GM23248 (cell line): ENCODE results near the gene TNFRSF1B. TPM values are rescaled to one million over a fixed set of nuclear protein-coding genes. Genes with fewer than 3 reads are reported as not detected.
"Not testable (repeated sequence)": the region's sequence is repeated elsewhere in the genome, so short reads cannot be mapped to it uniquely, and the experiment has no call there.

Experiments used
- DNase-seq: peaks from one replicate; pipeline ENCODE4 v3.0.0-alpha.2; 2015
- H2AFZ ChIP-seq: fragments of 200-600 bp; sonication (generic); 2 replicates; pipeline ENCODE4 v1.6.1; 2016; ENCODE audit warnings: antibody characterized with exemption
- H3F3A ChIP-seq: fragments of 200-600 bp; sonication (generic); 2 replicates; pipeline ENCODE4 v1.6.1; 2016; ENCODE audit warnings: mild to moderate bottlenecking, antibody characterized with exemption, mixed run types; ENCODE audit not compliant: insufficient read depth
- H3K27ac ChIP-seq: fragments of 200-600 bp; sonication (generic); 2 replicates; pipeline ENCODE4 v1.5.1; 2016; ENCODE audit warnings: mild to moderate bottlenecking
- H3K27me3 ChIP-seq: fragments of 200-600 bp; sonication (generic); replicated peaks from 2 replicates; pipeline ENCODE4 v1.6.1; 2016; ENCODE audit warnings: mild to moderate bottlenecking; ENCODE audit not compliant: insufficient read depth
- H3K36me3 ChIP-seq: fragments of 200-600 bp; sonication (generic); 2 replicates; pipeline ENCODE4 v1.6.1; 2016; ENCODE audit warnings: low read depth, mild to moderate bottlenecking
- H3K4me1 ChIP-seq: fragments of 200-600 bp; sonication (generic); 2 replicates; pipeline ENCODE4 v1.6.1; 2016; ENCODE audit warnings: mild to moderate bottlenecking; ENCODE audit not compliant: insufficient read depth
- H3K4me2 ChIP-seq: fragments of 200-600 bp; sonication (generic); one replicate; pipeline ENCODE4 v1.6.1; 2016; ENCODE audit warnings: mild to moderate bottlenecking; ENCODE audit not compliant: unreplicated experiment
- H3K4me3 ChIP-seq: fragments of 200-600 bp; sonication (generic); 2 replicates; pipeline ENCODE4 v1.5.1; 2016; ENCODE audit warnings: mild to moderate bottlenecking
- H3K79me2 ChIP-seq: fragments of 200-600 bp; sonication (generic); 2 replicates; pipeline ENCODE4 v1.6.1; 2016; ENCODE audit warnings: mild to moderate bottlenecking; ENCODE audit not compliant: insufficient read depth
- H3K9ac ChIP-seq: fragments of 200-600 bp; sonication (generic); 2 replicates; pipeline ENCODE4 v1.6.1; 2016; ENCODE audit warnings: mild to moderate bottlenecking
- H3K9me2 ChIP-seq: fragments of 200-600 bp; sonication (generic); 2 replicates; pipeline ENCODE4 v1.6.1; 2016; ENCODE audit warnings: mixed run types, mild to moderate bottlenecking, moderate library complexity; ENCODE audit not compliant: insufficient read depth
- H3K9me3 ChIP-seq: fragments of 200-600 bp; sonication (generic); one replicate; pipeline ENCODE4 v1.6.1; 2017; ENCODE audit warnings: low read depth
- H4K20me1 ChIP-seq: fragments of 200-600 bp; sonication (generic); 2 replicates; pipeline ENCODE4 v1.6.0; 2016; ENCODE audit not compliant: insufficient read depth
- EZH2 ChIP-seq: fragments of 200-600 bp; sonication (generic); IDR thresholded peaks from 2 replicates; pipeline ENCODE4 v1.6.1; 2018; ENCODE audit warnings: antibody characterized with exemption, mild to moderate bottlenecking; ENCODE audit not compliant: insufficient read depth, poor library complexity, severe bottlenecking
- EZH2phosphoT487 ChIP-seq: fragments of 200-600 bp; sonication (generic); IDR thresholded peaks from 2 replicates; pipeline ENCODE4 v1.6.1; 2018; ENCODE audit warnings: antibody characterized with exemption, moderate library complexity, mild to moderate bottlenecking, low read depth; ENCODE audit not compliant: insufficient read depth
- WGBS, 2 experiments: methylation state at CpG; one replicate each; pipeline ENCODE4 v1.1.6; 2015 to 2017; ENCODE audit warnings: low lambda C conversion rate in 2 of 2, low coverage in 1 of 2; ENCODE audit errors: missing lambda C conversion rate in 2 of 2; 5-methylcytosine and 5-hydroxymethylcytosine counted together
- in situ Hi-C: fragments of 300-500 bp; cut with MboI; formaldehyde crosslinking; loops from 2 replicates; pipeline ENCODE4 v1.15.0; 2020
- polyA plus RNA-seq: library from polyadenylated mRNA; unstranded; fragments of >200 nt; fragmentation: Nextera tagmentation; extraction: Ambion mirVana; gene quantifications from 2 replicates; pipeline ENCODE4 v1.2.1, GENCODE V29; 2016
- total RNA-seq: library from RNA; depleted of rRNA; stranded (reverse); fragments of >200 nt; shearing (Covaris generic); gene quantifications from 2 replicates; pipeline ENCODE4 v1.2.3, GENCODE V29; 2014

The TNFRSF1B gene
- total and polyA plus RNA-seq, 2 experiments from 2014 or later = 1.1 to 2.9 TPM

DNA sequence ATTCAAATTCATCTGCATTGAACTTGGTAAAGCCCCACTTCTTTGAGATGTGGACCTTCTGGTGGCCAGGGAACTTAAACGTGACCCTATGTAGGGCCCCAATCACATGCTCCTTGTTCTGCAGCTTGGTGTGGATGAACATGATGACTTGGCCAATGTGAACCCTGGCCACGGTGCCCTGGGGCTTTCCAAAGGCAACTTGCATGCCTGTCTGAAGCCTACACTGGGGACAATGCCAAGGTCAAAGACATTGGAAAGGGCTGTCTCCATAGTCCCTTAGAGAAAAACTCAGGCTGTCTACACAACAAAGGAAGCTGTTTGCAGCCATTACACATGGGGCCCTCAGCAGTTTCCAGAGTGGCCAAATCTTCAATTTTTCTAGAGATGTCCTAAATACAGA is 54.1 kb downstream of the TNFRSF1B start:
- Histone ChIP-seq H3K79me2 (no peaks in the 10 kb centered on the region), H4K20me1 (no peaks in the 10 kb centered on the region), H3K9me2 (no peaks in the 10 kb centered on the region), H3K4me2 (no peak overlapping the region), H3K36me3 (no peaks in the 10 kb centered on the region), H3K27me3 (no peaks in the 10 kb centered on the region; the same call in 1 of the 2 replicates), H3K9me3 (no peaks in the 10 kb centered on the region), H3K4me1 (no peaks in the 10 kb centered on the region), H3K27ac (no peak overlapping the region), H3K9ac (no peak overlapping the region), H3F3A (no peaks in the 10 kb centered on the region), H3K4me3 (no peak overlapping the region), H2AFZ (no peak overlapping the region)
- 5 to 16% methylated on average over 2 of the region's 2 CpGs for whole genome bisulfite sequencing, 2 experiments
- TF ChIP-seq EZH2 = no peak
- TF ChIP-seq EZH2phosphoT487 = no peak
- in situ Hi-C loops = no loop called here
- DNase-seq = no peak

DNA sequence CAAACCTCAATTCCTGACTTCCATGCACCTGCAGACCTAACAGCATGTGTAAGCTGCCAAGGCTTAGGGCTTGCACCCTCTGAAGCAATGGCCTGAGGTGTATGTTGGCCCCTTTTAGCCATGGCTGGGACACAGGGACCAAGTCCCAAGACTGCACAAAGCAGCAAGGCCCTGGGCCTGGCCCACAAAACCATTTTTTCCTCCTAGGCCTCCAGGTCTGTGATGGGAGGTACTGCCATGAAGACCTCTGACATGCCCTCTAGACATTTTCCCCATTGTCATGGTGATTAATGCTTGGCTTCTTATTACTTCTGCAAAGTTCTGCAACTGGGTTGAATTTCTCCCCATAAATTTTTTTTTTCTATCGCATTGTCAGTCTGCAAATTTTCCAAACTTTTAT is 55.9 kb downstream of the TNFRSF1B start:
- H3F3A ChIP-seq, H3K79me2 ChIP-seq, H3K4me1 ChIP-seq, H3K36me3 ChIP-seq, H3K4me2 ChIP-seq, H3K27me3 ChIP-seq, DNase-seq, in situ Hi-C loops, H3K27ac ChIP-seq, H3K9ac ChIP-seq, H3K9me2 ChIP-seq, H3K4me3 ChIP-seq, H3K9me3 ChIP-seq, H4K20me1 ChIP-seq, H2AFZ ChIP-seq: not testable (repeated sequence)
- WGBS, 2 experiments = 89 to 100% methylated on average over 1 of the region's 1 CpG

DNA sequence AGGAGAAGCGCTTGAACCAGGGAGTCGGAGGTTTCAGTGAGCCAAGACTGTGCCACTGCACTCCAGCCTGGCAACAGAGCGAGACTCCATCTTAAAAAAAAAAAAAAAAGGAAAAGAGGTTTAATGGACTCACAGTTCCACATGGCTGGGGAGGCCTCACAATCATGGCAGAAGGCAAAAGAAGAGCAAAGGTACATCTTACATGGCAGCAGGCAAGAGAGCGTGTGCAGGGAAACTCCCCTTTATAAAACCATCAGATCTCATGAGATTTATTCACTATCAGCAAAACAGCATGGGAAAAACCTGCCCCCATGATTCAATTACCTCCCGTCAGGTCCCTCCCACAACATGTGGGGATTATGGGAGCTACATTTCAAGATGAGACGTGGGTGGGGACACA is 57.3 kb downstream of the TNFRSF1B start:
- H3K4me2 ChIP-seq, H3K9ac ChIP-seq, H4K20me1 ChIP-seq, H3K27me3 ChIP-seq, H3K36me3 ChIP-seq, H3K9me2 ChIP-seq, H3K4me1 ChIP-seq, H3K79me2 ChIP-seq, H3K9me3 ChIP-seq, H2AFZ ChIP-seq, H3K4me3 ChIP-seq, H3F3A ChIP-seq, H3K27ac ChIP-seq, DNase-seq, in situ Hi-C loops: not testable (repeated sequence)
- WGBS, 2 experiments = 59 to 68% methylated on average over 6 of the region's 6 CpGs

DNA sequence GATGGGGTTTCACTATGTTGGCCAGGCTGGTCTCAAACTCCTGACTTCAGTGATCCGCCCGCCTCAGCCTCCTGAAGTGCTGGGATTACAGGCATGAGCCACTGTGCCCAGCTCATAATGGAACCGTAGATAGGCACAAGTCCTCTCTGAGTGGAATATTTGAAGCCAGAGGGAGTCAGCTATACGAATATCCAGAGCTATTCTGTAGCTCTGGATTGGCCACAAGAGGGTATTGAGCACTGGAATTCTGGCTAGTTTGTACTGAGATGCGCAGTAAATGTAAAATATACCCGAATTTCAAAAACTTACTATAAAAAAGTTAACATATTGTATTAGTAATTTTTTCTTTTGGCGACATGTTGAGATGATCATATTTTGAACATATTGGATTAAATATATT is 62.2 kb downstream of the TNFRSF1B start:
- Histone ChIP-seq H3K79me2 (peaks cover 41% of the 10 kb centered on the region), H2AFZ (peak overlapping the region; percentile 79; the same call in 1 of the 2 replicates), H3K9me2 (no peaks in the 10 kb centered on the region), H3K27ac (no peak overlapping the region), H3F3A (no peaks in the 10 kb centered on the region), H3K4me3 (no peak overlapping the region), H3K4me2 (no peak overlapping the region), H3K4me1 (peaks cover 13% of the 10 kb centered on the region; the same call in 1 of the 2 replicates), H4K20me1 (no peaks in the 10 kb centered on the region; the same call in 1 of the 2 replicates), H3K36me3 (no peaks in the 10 kb centered on the region), H3K27me3 (no peaks in the 10 kb centered on the region), H3K9me3 (no peaks in the 10 kb centered on the region), H3K9ac (no peak overlapping the region)
- in situ Hi-C loops = no loop called here
- DNase-seq = no peak
- TF ChIP-seq EZH2 (no peak), EZH2phosphoT487 (no peak)
- 72 to 74% methylated on average over 7 of the region's 7 CpGs for WGBS, 2 experiments

DNA sequence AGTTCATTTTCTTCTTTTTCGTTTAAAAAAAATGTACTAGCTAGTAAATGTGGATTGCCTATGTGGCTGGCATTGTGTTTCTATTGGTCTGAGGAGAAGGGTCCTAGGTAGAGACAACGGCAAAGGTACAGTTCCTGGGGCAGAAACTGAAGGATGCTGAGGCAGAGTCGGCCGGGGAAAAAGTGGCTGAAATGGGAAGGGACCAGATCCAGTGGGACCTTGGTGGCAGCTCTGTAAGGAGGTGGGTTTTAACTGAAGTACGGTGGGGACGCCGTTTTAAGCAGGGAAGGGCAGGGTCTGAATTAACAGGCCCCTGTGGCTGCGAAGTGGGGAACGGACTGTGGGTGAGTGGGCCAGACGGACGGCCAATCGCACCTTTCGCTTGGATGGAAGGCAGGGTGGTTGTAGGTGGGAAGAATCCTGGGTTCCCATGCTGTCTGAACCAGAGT is 62.6 kb downstream of the TNFRSF1B start:
- no peak overlapping the region for H3K27ac ChIP-seq
- peak overlapping the region; percentile 89; the same call in 1 of the 2 replicates for H3K9ac ChIP-seq
- peaks cover 46% of the 10 kb centered on the region for H3K79me2 ChIP-seq
- H3K9me3 ChIP-seq = no peaks in the 10 kb centered on the region
- peak overlapping the region; percentile 92 for H3K4me3 ChIP-seq
- H3K9me2 ChIP-seq = no peaks in the 10 kb centered on the region
- in situ Hi-C loops = no loop called here
- 45 to 54% methylated on average over 13 of the region's 13 CpGs for WGBS, 2 experiments
- peak overlapping the region; percentile 79 for H2AFZ ChIP-seq
- no peak overlapping the region for H3K4me2 ChIP-seq
- no peak for DNase-seq
- no peaks in the 10 kb centered on the region for H3F3A ChIP-seq
- H3K36me3 ChIP-seq = no peaks in the 10 kb centered on the region
- peaks cover 13% of the 10 kb centered on the region; the same call in 1 of the 2 replicates for H3K4me1 ChIP-seq
- no peak for TF ChIP-seq EZH2phosphoT487
- no peak for TF ChIP-seq EZH2
- no peaks in the 10 kb centered on the region for H3K27me3 ChIP-seq
- no peaks in the 10 kb centered on the region; the same call in 1 of the 2 replicates for H4K20me1 ChIP-seq
